PC-3 (cell line): ENCODE results near the gene PRKN. TPM values are rescaled to one million over a fixed set of nuclear protein-coding genes. Genes with fewer than 3 reads are reported as not detected.

Source experiments
- ATAC-seq: fragments of 200-7000 bp; cut with Tn5 transposase; 2 replicates; pipeline ENCODE4 v1.9.1; 2020; ENCODE audit warnings: mild to moderate bottlenecking, moderate library complexity
- BruUV-seq: library from RNA; stranded (reverse); fragments of 400-500 nt; replicated peaks from 2 replicates; lab custom pipeline; 2021; lab: Mats Ljungman, UMichigan
- CTCF ChIA-PET: fragments of 300-600 bp; sonication (Branson Sonifier 250); formaldehyde crosslinking; loops from one replicate; lab custom pipeline; 2022; ENCODE audit warnings: antibody characterized with exemption; lab: Charles Lee
- POLR2A ChIA-PET: fragments of 300-600 bp; sonication (Branson Sonifier 250); formaldehyde crosslinking; loops from one replicate; lab custom pipeline; 2022; ENCODE audit warnings: antibody characterized with exemption; ENCODE audit not compliant: unreplicated experiment; lab: Charles Lee
- DNase-seq: peaks from one replicate; pipeline ENCODE4 v3.0.0-alpha.2; 2015
- H2AFZ ChIP-seq: fragments of 300-600 bp; sonication (generic); 2 replicates; pipeline ENCODE4 v1.6.0; 2016; ENCODE audit warnings: antibody characterized with exemption, low read length
- H3F3A ChIP-seq: fragments of 300-600 bp; sonication (generic); one replicate; pipeline ENCODE4 v1.6.0; 2017; ENCODE audit warnings: antibody characterized with exemption, low read length, control low read depth, mild to moderate bottlenecking; ENCODE audit not compliant: unreplicated experiment
- H3K27ac ChIP-seq: fragments of 300-600 bp; sonication (generic); 2 replicates; pipeline ENCODE4 v1.5.1; 2016; ENCODE audit warnings: mild to moderate bottlenecking, low read length
- H3K27me3 ChIP-seq: fragments of 300-600 bp; sonication (generic); 2 replicates; pipeline ENCODE4 v1.6.1; 2016; ENCODE audit warnings: low read length, mixed read lengths
- H3K36me3 ChIP-seq: fragments of 300-600 bp; sonication (generic); 2 replicates; pipeline ENCODE4 v1.6.1; 2016; ENCODE audit warnings: low read depth, mixed run types, low read length, mixed read lengths
- H3K4me1 ChIP-seq: fragments of 300-600 bp; sonication (generic); 2 replicates; pipeline ENCODE4 v1.5.1; 2016; ENCODE audit warnings: low read length; ENCODE audit not compliant: insufficient read depth
- H3K4me2 ChIP-seq: fragments of 300-600 bp; sonication (generic); 2 replicates; pipeline ENCODE4 v1.6.0; 2016; ENCODE audit warnings: low read length
- H3K4me3 ChIP-seq: fragments of 300-600 bp; sonication (generic); 2 replicates; pipeline ENCODE4 v1.5.1; 2016; ENCODE audit warnings: mild to moderate bottlenecking, low read length, mixed read lengths
- H3K79me2 ChIP-seq: fragments of 300-600 bp; sonication (generic); 2 replicates; pipeline ENCODE4 v1.6.1; 2017; ENCODE audit warnings: low read length, mixed read lengths
- H3K9ac ChIP-seq: fragments of 300-600 bp; sonication (generic); 2 replicates; pipeline ENCODE4 v1.6.0; 2016; ENCODE audit warnings: mild to moderate bottlenecking, low read length
- H3K9me2 ChIP-seq: fragments of 300-600 bp; sonication (generic); replicated peaks from 2 replicates; pipeline ENCODE4 v1.6.1; 2016; ENCODE audit warnings: mixed run types, low read length, mixed read lengths
- H3K9me3 ChIP-seq: fragments of 300-600 bp; sonication (generic); 2 replicates; pipeline ENCODE4 v1.6.1; 2016; ENCODE audit warnings: low read length, mixed read lengths
- H4K20me1 ChIP-seq: fragments of 300-600 bp; sonication (generic); 2 replicates; pipeline ENCODE4 v1.6.1; 2016; ENCODE audit warnings: low read length, mixed read lengths
- CTCF ChIP-seq: fragments of 300-600 bp; sonication (generic); conservative IDR thresholded peaks from 2 replicates; pipeline ENCODE4 v1.5.1; 2017; ENCODE audit warnings: antibody characterized with exemption, low read depth, mild to moderate bottlenecking, low read length
- EZH2 ChIP-seq: fragments of 300-600 bp; sonication (generic); IDR thresholded peaks from one replicate; pipeline ENCODE4 v1.6.1; 2017; ENCODE audit warnings: antibody characterized with exemption, mild to moderate bottlenecking, low read length; ENCODE audit not compliant: unreplicated experiment
- EZH2phosphoT487 ChIP-seq: fragments of 300-600 bp; sonication (generic); IDR thresholded peaks from 2 replicates; pipeline ENCODE4 v1.6.1; 2018; ENCODE audit warnings: mild to moderate bottlenecking, antibody characterized with exemption, low read length, borderline replicate concordance
- intact Hi-C: fragments of 100-400 bp; cut with micrococcal nuclease; formaldehyde crosslinking; loops from 2 replicates; pipeline ENCODE4 v1.9.0; 2023
- total RNA-seq: library from RNA; depleted of rRNA; stranded (reverse); fragments of >200 nt; gene quantifications from 2 replicates; pipeline ENCODE4 v1.2.3, GENCODE V29; 2014

Gene PRKN
- total RNA-seq, 1 experiment from 2014 or later, result not detected

DNA sequence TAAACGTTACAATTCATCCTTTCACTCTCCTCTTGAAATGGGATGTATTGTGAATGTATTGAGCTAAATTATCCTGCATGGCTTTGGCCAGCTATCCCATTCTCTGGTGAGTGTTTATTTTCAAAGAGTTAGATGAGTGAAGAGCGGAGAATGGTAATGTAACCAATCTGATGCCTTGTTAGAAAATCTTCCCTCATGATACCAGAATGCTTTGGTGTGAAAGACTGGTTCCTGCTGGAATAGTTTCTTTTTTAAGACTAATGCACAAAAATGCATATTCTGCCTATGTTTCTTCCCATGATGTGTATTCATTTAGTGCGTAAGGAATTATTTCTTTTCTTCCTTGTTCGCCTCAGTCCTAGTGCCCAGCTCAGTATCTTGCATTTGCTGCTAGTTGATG is 506.7 kb downstream of the PRKN start:
- ChIA-PET POLR2A (no interaction called here), CTCF (no interaction called here)
- Histone ChIP-seq H3F3A (no peaks in the 10 kb centered on the region), H3K36me3 (no peaks in the 10 kb centered on the region), H3K27ac (no peak overlapping the region), H2AFZ (no peak overlapping the region), H3K4me2 (no peak overlapping the region), H3K79me2 (no peaks in the 10 kb centered on the region), H3K27me3 (no peaks in the 10 kb centered on the region), H3K9me3 (no peaks in the 10 kb centered on the region), H3K4me3 (no peak overlapping the region), H3K4me1 (no peaks in the 10 kb centered on the region), H3K9me2 (no peaks in the 10 kb centered on the region), H4K20me1 (no peaks in the 10 kb centered on the region), H3K9ac (no peak overlapping the region)
- intact Hi-C loops, result no loop called here
- no peak for TF ChIP-seq EZH2
- no peak for TF ChIP-seq CTCF
- TF ChIP-seq EZH2phosphoT487, result no peak
- ATAC-seq, result no peak
- DNase-seq, result no peak
- BruUV-seq, result no TSS peak

DNA sequence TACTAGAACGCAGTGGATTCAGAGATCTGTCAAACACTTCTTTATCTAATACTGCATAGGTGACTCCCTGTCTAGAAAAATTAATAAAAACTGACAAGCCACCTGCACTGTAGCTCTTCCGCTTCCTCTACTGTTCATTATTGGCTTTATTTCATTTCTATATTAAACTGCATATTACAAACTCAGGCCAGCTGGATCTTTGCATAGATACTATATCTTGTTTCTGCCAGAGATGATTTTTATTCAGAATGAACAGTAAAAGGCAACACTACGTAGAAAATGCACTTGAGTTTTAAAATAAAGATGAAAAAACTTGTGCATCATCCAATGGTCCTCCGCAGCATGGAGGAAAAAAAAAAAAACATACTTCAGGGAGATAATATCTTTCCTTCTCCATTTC is 508.3 kb downstream of the PRKN start:
- no peaks in the 10 kb centered on the region for H3K9me3 ChIP-seq
- no peak overlapping the region for H3K9ac ChIP-seq
- no peak overlapping the region for H2AFZ ChIP-seq
- H3K4me1 ChIP-seq, result no peaks in the 10 kb centered on the region
- H3K27me3 ChIP-seq, result no peaks in the 10 kb centered on the region
- ATAC-seq, result no peak
- no peak for DNase-seq
- CTCF ChIA-PET, result no interaction called here
- intact Hi-C loops, result no loop called here
- no peaks in the 10 kb centered on the region for H3K79me2 ChIP-seq
- H3F3A ChIP-seq, result no peaks in the 10 kb centered on the region
- TF ChIP-seq EZH2phosphoT487 (no peak), EZH2 (no peak), CTCF (no peak)
- H3K9me2 ChIP-seq, result no peaks in the 10 kb centered on the region
- no peak overlapping the region for H3K4me3 ChIP-seq
- H3K36me3 ChIP-seq, result no peaks in the 10 kb centered on the region
- H3K4me2 ChIP-seq, result no peak overlapping the region
- no peak overlapping the region for H3K27ac ChIP-seq
- H4K20me1 ChIP-seq, result no peaks in the 10 kb centered on the region
- BruUV-seq, result no TSS peak
- POLR2A ChIA-PET, result no interaction called here

GRCh38 chr6:162217811-162218493 is 509.6 kb downstream of the PRKN start:
- no peak overlapping the region for H3K4me3 ChIP-seq
- CTCF ChIA-PET, result no interaction called here
- no peaks in the 10 kb centered on the region for H4K20me1 ChIP-seq
- no peaks in the 10 kb centered on the region for H3K9me3 ChIP-seq
- H3K27me3 ChIP-seq, result no peaks in the 10 kb centered on the region
- BruUV-seq, result no TSS peak
- intact Hi-C loops, result no loop called here
- H3K4me2 ChIP-seq, result no peak overlapping the region
- H3K9ac ChIP-seq, result no peak overlapping the region
- H3F3A ChIP-seq, result no peaks in the 10 kb centered on the region
- no peak overlapping the region for H2AFZ ChIP-seq
- no peak overlapping the region for H3K27ac ChIP-seq
- no peak for DNase-seq
- POLR2A ChIA-PET, result no interaction called here
- no peaks in the 10 kb centered on the region for H3K4me1 ChIP-seq
- H3K79me2 ChIP-seq, result no peaks in the 10 kb centered on the region
- no peak for TF ChIP-seq EZH2
- TF ChIP-seq EZH2phosphoT487, result no peak
- no peak for TF ChIP-seq CTCF
- ATAC-seq, result no peak
- no peaks in the 10 kb centered on the region for H3K36me3 ChIP-seq
- H3K9me2 ChIP-seq, result no peaks in the 10 kb centered on the region
